GM18909 (cell line): Measurements from ENCODE around the gene MICALL1.

ENCODE experiments used
- ATAC-seq: cut with Tn5 transposase; IDR thresholded peaks from one replicate; pipeline ENCODE4 v1.9.1; 2021; ENCODE audit warnings: mild to moderate bottlenecking; ENCODE audit not compliant: unreplicated experiment, poor library complexity

Gene MICALL1

DNA sequence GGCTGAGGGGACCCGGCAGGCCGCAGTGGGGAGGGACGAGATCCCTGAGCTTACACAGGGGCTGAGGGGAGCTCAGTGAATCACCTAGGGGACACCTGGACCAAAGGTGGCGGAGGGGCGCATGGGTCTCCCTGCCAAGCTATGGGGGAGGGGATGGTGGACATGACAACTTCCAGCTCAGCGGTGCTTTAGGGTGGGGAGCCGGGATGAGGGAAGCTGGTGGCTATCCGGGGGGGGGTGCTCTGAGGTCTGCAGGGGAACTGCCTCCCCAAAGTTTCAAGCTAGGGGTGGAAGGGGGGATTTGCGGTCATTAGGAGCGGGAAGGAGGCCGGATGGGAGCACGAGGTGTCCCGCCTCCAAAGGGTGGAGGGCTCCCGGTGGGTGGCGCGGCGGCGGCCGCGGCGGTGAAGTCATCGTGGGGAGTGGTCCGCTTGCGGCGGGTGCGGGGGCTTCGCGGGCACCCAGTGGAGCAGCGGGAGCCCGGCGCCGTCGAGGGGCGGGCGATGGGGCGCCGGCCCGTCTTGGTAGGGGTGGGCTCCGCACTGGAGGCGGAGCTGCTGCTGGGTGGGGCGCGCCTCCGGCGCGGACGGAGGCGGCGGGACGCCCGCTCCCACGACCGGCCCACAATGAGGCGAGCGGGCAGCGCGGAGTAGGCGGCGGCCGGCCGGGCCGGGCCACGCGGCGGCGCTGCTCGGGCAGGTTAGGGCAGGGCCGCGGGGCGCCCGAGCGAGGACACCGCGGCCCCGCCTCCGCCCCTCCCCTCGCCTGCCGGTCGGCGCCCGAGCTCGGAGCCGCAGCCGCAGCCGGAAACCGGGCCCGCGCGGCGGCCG lies at the start of gene MICALL1:
TSS of gene MICALL1 (plus strand) at position 764 of the 830 bp plus-strand sequence. CDS start 126 bp downstream, outside the sequence.
- ATAC-seq: peak; percentile 78

GRCh38 chr22:37860796-37861421 lies 45.2 kb upstream of the MICALL1 start:
- ATAC-seq: no peak

GRCh38 chr22:37862570-37863325 lies 43.3 kb upstream of the MICALL1 start:
- ATAC-seq: no peak

DNA sequence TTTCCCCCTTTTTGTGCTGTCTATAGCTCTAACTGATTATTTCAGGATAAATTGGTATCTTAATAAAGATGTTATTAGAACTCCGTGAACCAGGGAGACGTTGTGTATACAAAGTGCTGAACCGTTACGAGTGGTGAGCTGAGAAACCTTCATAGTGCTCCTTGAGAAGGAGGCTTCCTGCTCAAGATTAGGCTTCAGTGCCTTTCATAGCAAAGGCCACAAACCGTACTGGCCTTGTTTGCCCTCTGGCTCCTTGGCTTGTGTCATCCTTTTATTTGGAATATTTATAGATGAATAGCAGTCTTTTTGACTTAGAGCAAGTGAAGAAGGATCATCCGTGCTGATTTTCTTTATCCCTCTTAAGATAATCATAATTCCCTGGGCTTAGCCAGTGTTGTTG lies 40.6 kb upstream of the MICALL1 start:
- no peak for ATAC-seq

DNA sequence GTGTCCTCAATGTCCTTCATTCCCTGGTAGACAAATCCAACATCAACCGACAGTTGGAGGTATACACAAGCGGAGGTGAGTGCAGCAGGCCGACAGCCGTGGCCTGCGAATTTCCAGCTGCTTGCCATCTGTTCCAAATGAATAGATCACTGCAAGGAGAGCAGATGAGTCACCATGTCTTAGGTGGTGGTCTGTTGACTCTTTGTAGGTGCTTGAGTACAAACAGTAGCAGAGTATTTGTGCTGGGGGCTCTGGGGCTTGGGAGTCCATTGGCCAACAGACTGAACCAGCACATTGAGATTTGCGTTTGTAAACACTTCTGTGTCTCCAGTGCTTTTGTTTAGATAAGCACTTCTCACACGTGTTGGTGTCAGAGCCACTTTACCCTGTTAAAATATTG lies 35.8 kb upstream of the MICALL1 start:
- ATAC-seq: no peak

DNA sequence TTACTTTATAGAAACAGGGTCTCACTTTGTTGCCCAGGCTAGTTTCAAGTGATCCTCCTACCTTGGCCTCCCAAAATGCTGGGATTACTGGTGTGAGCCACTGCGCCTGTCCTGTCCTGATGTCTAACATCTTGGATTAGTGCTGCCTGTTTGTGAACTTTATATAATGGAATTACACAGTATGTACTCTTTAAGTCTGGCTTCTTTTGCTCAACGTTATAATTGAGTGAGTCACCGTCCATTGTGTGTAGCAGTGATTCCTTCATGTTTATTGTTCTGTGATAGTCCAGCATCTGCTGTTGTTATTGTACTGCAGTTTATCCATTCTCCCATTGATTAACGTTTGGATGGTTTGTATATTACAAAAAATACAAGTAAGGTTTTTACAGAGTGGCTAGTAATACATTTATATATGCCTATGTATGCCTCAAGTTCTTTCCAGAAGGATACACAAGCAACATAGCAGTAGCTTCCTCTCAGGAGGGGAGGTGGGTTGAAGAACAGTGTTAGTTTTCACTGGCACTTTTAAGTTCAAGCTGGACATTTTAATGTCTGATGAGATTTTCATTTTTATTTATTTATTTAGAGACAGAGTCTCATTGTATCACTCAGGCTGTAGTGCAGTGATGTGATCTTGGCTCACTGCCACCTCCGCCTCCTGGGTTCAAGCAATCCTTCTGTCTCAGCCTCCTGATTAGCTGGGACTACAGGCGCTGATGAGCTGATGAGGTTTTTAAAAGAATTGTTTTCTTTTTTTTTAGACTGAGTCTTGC lies 25.2 kb upstream of the MICALL1 start:
- ATAC-seq: no peak

DNA sequence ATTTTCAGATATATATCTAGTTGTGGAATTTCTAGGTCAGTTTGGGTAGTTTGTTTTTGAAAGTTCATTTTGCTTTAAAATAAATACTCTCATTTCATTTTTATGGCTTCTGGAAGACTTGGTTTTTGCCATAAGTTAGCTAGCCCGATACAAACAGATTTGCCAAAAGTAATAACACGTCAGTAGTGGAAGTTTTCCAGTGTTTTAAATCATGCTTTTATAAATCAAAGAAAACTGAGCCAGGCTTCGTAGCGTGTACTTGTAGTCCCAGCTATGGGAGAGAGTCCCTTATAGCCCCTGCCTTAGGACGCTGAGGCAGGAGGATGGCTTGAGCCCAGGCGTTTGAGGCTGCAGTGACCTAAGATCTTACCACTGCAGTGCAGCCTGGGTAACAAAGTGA lies 21.7 kb upstream of the MICALL1 start:
- ATAC-seq: no peak

DNA sequence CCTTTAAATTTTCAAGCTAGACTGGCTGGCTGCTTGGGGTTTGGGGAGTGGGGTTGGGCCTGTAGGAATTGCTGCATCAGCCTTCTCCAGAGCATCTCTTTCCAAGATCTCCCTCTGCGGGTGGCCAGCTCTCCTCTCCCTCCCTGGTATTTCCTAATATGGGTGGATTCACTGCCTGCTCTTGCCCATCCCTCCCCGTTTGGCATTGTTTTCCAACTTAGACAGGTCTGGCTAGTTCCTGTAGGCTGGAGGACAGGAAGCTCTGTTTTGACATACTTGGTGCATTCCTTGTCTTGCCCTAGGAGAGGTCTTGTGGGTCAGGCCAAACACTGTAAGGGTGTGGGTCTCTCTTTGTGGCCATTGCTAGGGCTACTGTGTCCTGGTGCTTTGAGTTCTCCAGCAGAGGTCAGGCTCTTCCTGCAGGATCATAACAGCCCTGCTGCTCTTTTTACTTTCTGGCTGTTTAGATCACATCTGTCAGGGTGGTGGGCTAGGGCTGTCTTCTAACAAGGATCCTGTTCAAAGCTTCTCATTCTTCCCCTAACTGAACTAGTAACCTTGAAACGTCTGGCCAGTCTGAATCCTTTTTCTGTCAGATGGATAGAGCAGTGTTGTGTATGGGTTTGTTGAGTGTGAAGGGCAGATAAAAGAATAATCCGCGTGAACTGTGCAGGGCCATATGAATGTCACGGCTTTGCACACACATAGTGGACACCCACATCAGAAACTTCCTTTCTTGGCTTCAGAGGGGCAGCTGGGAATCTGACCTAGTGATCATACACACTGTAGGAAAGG lies 18.3 kb upstream of the MICALL1 start:
- ATAC-seq: no peak

GRCh38 chr22:37891926-37892325 lies 14.2 kb upstream of the MICALL1 start:
- no peak for ATAC-seq

- no peak for ATAC-seq
These were observed 13.3 kb upstream of the MICALL1 start for GRCh38 chr22:37892566-37893335.

DNA sequence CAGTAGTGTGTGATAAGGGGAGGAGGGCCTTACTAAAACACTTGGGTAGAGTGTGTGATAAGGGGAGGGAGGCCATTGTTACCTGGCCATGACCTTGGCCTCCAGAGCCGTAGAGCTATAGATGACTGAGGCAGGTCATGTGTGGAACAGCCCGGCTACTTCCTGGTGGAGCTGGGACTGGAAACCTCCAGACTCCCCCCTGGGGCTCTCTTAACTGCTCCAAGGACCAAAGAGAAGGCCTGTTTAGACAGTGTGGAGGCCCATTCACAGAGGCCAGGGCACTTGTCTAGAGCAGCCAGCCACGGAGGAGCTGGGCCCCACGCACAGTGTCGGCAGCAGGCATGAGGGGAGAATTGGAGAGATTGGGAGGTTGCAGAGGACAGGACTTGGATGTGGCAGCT lies 12.5 kb upstream of the MICALL1 start:
- ATAC-seq: no peak

GRCh38 chr22:37894939-37895670 lies 11.0 kb upstream of the MICALL1 start:
- no peak for ATAC-seq

GRCh38 chr22:37896181-37896592 lies 9.9 kb upstream of the MICALL1 start:
- no peak for ATAC-seq

GRCh38 chr22:37896939-37897338 lies 9.2 kb upstream of the MICALL1 start:
- ATAC-seq: no peak

- ATAC-seq: no peak
These were observed 8.3 kb upstream of the MICALL1 start for GRCh38 chr22:37897807-37898206.

DNA sequence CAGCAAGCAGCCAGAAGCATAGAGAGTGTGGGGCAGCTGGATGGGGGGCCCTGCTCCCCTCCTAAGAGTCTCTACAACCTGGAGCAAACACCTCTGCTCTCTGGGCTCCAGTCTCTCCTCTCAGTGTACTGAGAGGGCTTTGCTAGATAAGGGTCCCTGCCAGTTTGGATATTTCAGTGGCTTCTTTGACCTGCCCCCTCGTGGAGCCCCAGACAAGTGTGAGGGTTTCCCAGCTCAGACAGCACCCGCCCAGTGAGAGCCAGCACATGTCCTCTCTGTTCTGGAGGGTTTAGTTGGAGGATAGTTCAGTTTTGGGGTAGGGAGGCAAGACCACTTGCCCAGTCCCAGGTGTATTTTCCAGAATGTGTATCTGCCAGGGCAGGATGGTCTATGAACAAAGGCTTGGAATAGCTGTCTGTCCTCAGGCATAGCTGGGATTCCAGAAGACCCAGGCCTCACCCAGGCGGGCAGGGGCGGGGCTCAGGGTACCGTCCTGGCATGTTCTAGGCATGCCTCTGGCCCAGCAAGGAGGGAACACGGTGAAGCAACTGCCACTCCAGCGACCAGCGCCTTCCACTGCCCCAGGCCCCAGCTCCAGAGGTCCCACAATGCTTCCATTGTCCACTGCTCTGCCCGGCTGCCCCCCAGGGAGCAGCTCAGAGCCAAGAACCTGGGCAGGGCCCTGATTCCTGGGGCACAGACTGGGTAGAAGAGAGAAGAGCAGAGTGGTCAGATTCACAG lies 7.5 kb upstream of the MICALL1 start:
- no peak for ATAC-seq
